ENCODE data around the gene ADAM20. TPM values are rescaled to one million over a fixed set of nuclear protein-coding genes. Genes with fewer than 3 reads are reported as not detected.

Gene ADAM20
- total and polyA plus RNA-seq, 11 donors, result 0.19 to 0.56 (median 0.32) TPM; not detected in 2

GRCh38 chr14:70525691-70526090, 9.1 kb downstream of the ADAM20 start:
- Histone ChIP-seq H3K9me3 (peaks cover 0 to 10% (median 2%) of the 10 kb centered on the region in 12 donors), H3K27ac (no peak overlapping the region), H3K27me3 (no peaks in the 10 kb centered on the region), H3K4me3 (no peak overlapping the region), H3K36me3 (peaks cover 0 to 24% (median 12%) of the 10 kb centered on the region in 9 donors), H3K4me1 (no peaks in the 10 kb centered on the region)
- DNase-seq, result no peak
- no peak for ATAC-seq
- TF ChIP-seq, protein P1, sequence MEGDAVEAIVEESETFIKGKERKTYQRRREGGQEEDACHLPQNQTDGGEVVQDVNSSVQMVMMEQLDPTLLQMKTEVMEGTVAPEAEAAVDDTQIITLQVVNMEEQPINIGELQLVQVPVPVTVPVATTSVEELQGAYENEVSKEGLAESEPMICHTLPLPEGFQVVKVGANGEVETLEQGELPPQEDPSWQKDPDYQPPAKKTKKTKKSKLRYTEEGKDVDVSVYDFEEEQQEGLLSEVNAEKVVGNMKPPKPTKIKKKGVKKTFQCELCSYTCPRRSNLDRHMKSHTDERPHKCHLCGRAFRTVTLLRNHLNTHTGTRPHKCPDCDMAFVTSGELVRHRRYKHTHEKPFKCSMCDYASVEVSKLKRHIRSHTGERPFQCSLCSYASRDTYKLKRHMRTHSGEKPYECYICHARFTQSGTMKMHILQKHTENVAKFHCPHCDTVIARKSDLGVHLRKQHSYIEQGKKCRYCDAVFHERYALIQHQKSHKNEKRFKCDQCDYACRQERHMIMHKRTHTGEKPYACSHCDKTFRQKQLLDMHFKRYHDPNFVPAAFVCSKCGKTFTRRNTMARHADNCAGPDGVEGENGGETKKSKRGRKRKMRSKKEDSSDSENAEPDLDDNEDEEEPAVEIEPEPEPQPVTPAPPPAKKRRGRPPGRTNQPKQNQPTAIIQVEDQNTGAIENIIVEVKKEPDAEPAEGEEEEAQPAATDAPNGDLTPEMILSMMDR (IDR thresholded peaks at IDR 0.05), result no peak
- TF ChIP-seq POLR2A (IDR thresholded peaks at IDR 0.05), result no peak
- intact Hi-C loops (cut with DNase I), result no loop called here

GRCh38 chr14:70515811-70516210, 19.0 kb downstream of the ADAM20 start:
- H3K36me3 ChIP-seq, result peaks cover 0 to 19% (median 0%) of the 10 kb centered on the region in 9 donors
- H3K27ac ChIP-seq, result no peak overlapping the region
- no peaks in the 10 kb centered on the region for H3K4me1 ChIP-seq
- whole genome bisulfite sequencing, 4 donors, result 89 to 98% (median 94%) methylated on average over 3 of the region's 3 CpGs
- ATAC-seq (no peak), DNase-seq (no peak)
- intact Hi-C loops (cut with DNase I), result no loop called here
- H3K4me3 ChIP-seq, result no peak overlapping the region
- H3K27me3 ChIP-seq, result no peaks in the 10 kb centered on the region
- TF ChIP-seq, protein P1 (IDR thresholded peaks at IDR 0.05), result no peak
- H3K9me3 ChIP-seq, result peaks cover 0 to 24% (median 12%) of the 10 kb centered on the region in 12 donors

GRCh38 chr14:70514168-70515069, 20.4 kb downstream of the ADAM20 start:
- peaks cover 0 to 19% (median 2%) of the 10 kb centered on the region in 12 donors for H3K9me3 ChIP-seq
- DNase-seq (no peak), ATAC-seq (no peak)
- no peaks in the 10 kb centered on the region for H3K4me1 ChIP-seq
- H3K36me3 ChIP-seq, result peaks cover 0 to 6% (median 0%) of the 10 kb centered on the region in 9 donors
- no peak overlapping the region for H3K27ac ChIP-seq
- TF ChIP-seq, protein P1 (IDR thresholded peaks at IDR 0.05), result no peak
- TF ChIP-seq POLR2A (IDR thresholded peaks at IDR 0.05), result no peak
- H3K4me3 ChIP-seq, result no peak overlapping the region
- intact Hi-C loops (cut with DNase I), result no loop called here
- WGBS, 4 donors, result 59 to 71% (median 64%) methylated on average over 4 of the region's 4 CpGs
- no peaks in the 10 kb centered on the region for H3K27me3 ChIP-seq

DNA sequence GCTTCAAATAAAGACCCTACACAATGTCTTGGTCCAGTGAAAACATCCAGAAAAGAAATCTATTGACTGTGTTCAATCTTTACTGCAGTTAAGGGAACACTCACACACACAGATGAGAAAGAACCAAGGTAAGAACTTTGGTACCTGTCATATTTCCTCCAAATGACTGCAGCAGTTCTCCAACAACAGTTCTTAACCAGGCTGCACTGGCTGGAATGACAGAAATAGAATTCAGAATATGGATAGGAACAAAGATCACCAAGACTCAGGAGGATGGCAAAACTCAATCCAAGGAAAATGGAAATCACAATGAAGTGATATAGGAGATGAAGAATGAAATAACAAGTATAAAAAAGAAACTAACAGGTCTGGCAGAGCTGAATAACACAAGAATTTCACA, 36.6 kb downstream of the ADAM20 start:
- no peaks in the 10 kb centered on the region for H3K4me1 ChIP-seq
- no peak overlapping the region for H3K27ac ChIP-seq
- DNase-seq (no peak), ATAC-seq (no peak)
- no peak for TF ChIP-seq POLR2A (IDR thresholded peaks at IDR 0.05)
- TF ChIP-seq, protein P1 (IDR thresholded peaks at IDR 0.05), result no peak
- no peak overlapping the region for H3K4me3 ChIP-seq
- no peaks in the 10 kb centered on the region for H3K27me3 ChIP-seq
- peaks cover 0 to 36% (median 0%) of the 10 kb centered on the region in 12 donors for H3K9me3 ChIP-seq
- intact Hi-C loops (cut with DNase I), result no loop called here
- peaks cover 0 to 22% (median 0%) of the 10 kb centered on the region in 9 donors for H3K36me3 ChIP-seq

Data from heart left ventricle (tissue), 16 donors.